Left ventricle myocardium superior (tissue), 1 donor: Measurements from ENCODE around the gene NT5DC4. TPM values are rescaled to one million over a fixed set of nuclear protein-coding genes. Genes with fewer than 3 reads are reported as not detected.

Source experiments
- ATAC-seq: fragments of 200-7000 bp; cut with Tn5 transposase; one replicate; pipeline ENCODE4 v1.9.1; 2020; ENCODE audit warnings: mild to moderate bottlenecking, moderate library complexity
- DNase-seq: peaks from one replicate; pipeline ENCODE4 v3.0.0-alpha.2; 2020
- intact Hi-C: fragments of 100-400 bp; cut with micrococcal nuclease; formaldehyde crosslinking; loops from one replicate; pipeline ENCODE4 v1.11.0; 2022
- total RNA-seq: library from RNA; stranded (reverse); fragmentation: NEBNext Ultra II Directional; extraction: Animal tissue kit (Norgen Biotek cat#: 25700); gene quantifications from one replicate; pipeline ENCODE4 v1.2.1, GENCODE V29; 2021
- donor health status: DM: no; HTN: yes; CAD: no; lungs with severe emphysema.

NT5DC4 gene
- total RNA-seq, 1 donor from 2014 or later, result not detected

GRCh38 chr2:112718863-112719370 is 1.9 kb upstream of the NT5DC4 start:
- ATAC-seq (no peak), DNase-seq (no peak)
- intact Hi-C loops, result no loop called here

- ATAC-seq (no peak), DNase-seq (no peak)
- intact Hi-C loops, result no loop called here
Observed at GRCh38 chr2:112721819-112722522, 1.2 kb downstream of the NT5DC4 start.

GRCh38 chr2:112722816-112723546 is 2.2 kb downstream of the NT5DC4 start:
- intact Hi-C loops, result no loop called here
- no peak for DNase-seq
- no peak for ATAC-seq

- ATAC-seq (no peak), DNase-seq (no peak)
- intact Hi-C loops, result no loop called here
Observed at GRCh38 chr2:112723547-112723940, 2.7 kb downstream of the NT5DC4 start.

GRCh38 chr2:112723995-112724394 is 3.2 kb downstream of the NT5DC4 start:
- intact Hi-C loops, result no loop called here
- DNase-seq (no peak), ATAC-seq (no peak)

GRCh38 chr2:112724591-112725525 is 4.0 kb downstream of the NT5DC4 start:
- intact Hi-C loops, result no loop called here

GRCh38 chr2:112725545-112726457 is 5.0 kb downstream of the NT5DC4 start:
- intact Hi-C loops, result loop anchor here (2.0 kb wide), 1 partner anchor 99 kb away; no protein-coding TSS in a partner anchor
- DNase-seq (no peak), ATAC-seq (peak; percentile 5)

More at GRCh38 chr2:112724591-112725525, 4.0 kb downstream of the NT5DC4 start:
- ATAC-seq (no peak), DNase-seq (peak; percentile 31)

- intact Hi-C loops, result loop anchor here (2.0 kb wide), 1 partner anchor 100 kb away; no protein-coding TSS in a partner anchor
- DNase-seq (peak; percentile 93), ATAC-seq (peak; percentile 95)
Observed at GRCh38 chr2:112726487-112727190, 5.8 kb downstream of the NT5DC4 start.

GRCh38 chr2:112727276-112728028 is 6.6 kb downstream of the NT5DC4 start:
- intact Hi-C loops, result loop anchor here (2.0 kb wide), 1 partner anchor 101 kb away; no protein-coding TSS in a partner anchor
- ATAC-seq, result no peak
- no peak for DNase-seq

GRCh38 chr2:112728029-112728362 is 7.2 kb downstream of the NT5DC4 start:
- no peak for DNase-seq
- no peak for ATAC-seq
- intact Hi-C loops, result no loop called here

- intact Hi-C loops, result no loop called here
- no peak for DNase-seq
- no peak for ATAC-seq
Observed at GRCh38 chr2:112728378-112729175, 7.8 kb downstream of the NT5DC4 start.

- ATAC-seq (no peak), DNase-seq (no peak)
- intact Hi-C loops, result no loop called here
Observed at GRCh38 chr2:112730216-112730615, 9.4 kb downstream of the NT5DC4 start.

- no peak for ATAC-seq
- intact Hi-C loops, result no loop called here
- no peak for DNase-seq
Observed at GRCh38 chr2:112730791-112731190, 10.0 kb downstream of the NT5DC4 start.

GRCh38 chr2:112731479-112731878 is 10.7 kb downstream of the NT5DC4 start:
- intact Hi-C loops, result no loop called here
- no peak for ATAC-seq
- DNase-seq, result no peak

- DNase-seq, result no peak
- intact Hi-C loops, result no loop called here
- no peak for ATAC-seq
Observed at GRCh38 chr2:112733456-112733855, 12.6 kb downstream of the NT5DC4 start.

- DNase-seq, result no peak
- ATAC-seq, result no peak
- intact Hi-C loops, result no loop called here
Observed at GRCh38 chr2:112733871-112734270, 13.1 kb downstream of the NT5DC4 start.
